Measurements from ENCODE around the gene KY.
"Not testable (repeated sequence)": the region's sequence is repeated elsewhere in the genome, so short reads cannot be mapped to it uniquely, and the experiment has no call there.

KY gene

GRCh38 chr3:134597390-134597970 lies 53.3 kb downstream of the KY start:
- no peak for DNase-seq
- intact Hi-C loops (cut with DNase I; ENCODE audit: low total_unique reads), result no loop called here
- Histone ChIP-seq H3K36me3 (no peaks in the 10 kb centered on the region), H3K27ac (no peak overlapping the region), H3K4me1 (peaks cover 0 to 10% (median 5%) of the 10 kb centered on the region in 4 donors), H3K9me3 (no peaks in the 10 kb centered on the region), H3K27me3 (no peaks in the 10 kb centered on the region), H3K4me3 (no peak overlapping the region)
- no peak for TF ChIP-seq CTCF (IDR thresholded peaks at IDR 0.05)

DNA sequence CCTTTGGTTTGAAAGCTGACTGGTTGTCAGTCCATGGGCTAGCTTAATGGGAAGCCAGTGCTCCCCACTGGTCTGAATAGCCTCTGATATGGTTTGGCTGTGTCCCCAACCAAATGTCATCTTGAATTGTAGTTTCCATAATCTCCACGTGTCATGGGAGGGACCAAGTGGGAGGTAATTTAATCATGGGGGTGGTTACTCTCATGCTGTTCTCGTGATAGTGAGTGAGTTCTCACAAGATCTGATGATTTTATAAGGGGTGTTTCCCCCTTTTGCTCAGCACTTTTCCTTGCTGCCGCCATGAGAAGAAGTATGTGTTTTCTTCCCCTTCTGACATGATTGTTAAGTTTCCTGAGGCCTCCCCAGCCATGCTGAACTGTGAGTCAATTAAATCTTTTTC lies 55.8 kb downstream of the KY start:
- H3K27ac ChIP-seq; H3K27me3 ChIP-seq; H3K36me3 ChIP-seq; intact Hi-C loops (cut with DNase I; ENCODE audit: low total_unique reads); H3K4me1 ChIP-seq; H3K4me3 ChIP-seq; DNase-seq; H3K9me3 ChIP-seq: not testable (repeated sequence)

DNA sequence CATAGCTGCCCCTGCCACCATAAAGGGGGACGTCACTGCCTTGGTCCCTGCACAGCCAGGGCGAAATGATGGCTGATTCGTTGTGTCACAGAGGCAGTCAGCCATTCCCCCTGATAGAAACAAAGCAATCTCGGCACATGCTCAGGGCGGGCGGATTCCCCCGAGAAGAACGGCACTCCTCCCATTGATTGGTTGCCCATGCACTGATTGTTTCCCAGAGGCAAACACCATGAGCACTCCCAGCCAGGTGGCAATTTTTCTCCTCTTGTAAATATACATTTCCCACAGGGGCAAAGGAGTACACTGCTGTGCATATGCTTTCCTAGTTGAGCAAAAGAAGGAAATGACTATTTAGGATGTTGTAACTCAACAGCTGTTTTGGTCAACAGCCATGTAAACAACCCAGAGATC lies 56.5 kb downstream of the KY start:
- no peak for TF ChIP-seq CTCF (IDR thresholded peaks at IDR 0.05)
- Histone ChIP-seq H3K4me3 (no peak overlapping the region), H3K27me3 (no peaks in the 10 kb centered on the region), H3K4me1 (no peaks in the 10 kb centered on the region), H3K9me3 (no peaks in the 10 kb centered on the region), H3K27ac (no peak overlapping the region), H3K36me3 (no peaks in the 10 kb centered on the region)
- DNase-seq, result no peak
- intact Hi-C loops (cut with DNase I; ENCODE audit: low total_unique reads), result no loop called here

DNA sequence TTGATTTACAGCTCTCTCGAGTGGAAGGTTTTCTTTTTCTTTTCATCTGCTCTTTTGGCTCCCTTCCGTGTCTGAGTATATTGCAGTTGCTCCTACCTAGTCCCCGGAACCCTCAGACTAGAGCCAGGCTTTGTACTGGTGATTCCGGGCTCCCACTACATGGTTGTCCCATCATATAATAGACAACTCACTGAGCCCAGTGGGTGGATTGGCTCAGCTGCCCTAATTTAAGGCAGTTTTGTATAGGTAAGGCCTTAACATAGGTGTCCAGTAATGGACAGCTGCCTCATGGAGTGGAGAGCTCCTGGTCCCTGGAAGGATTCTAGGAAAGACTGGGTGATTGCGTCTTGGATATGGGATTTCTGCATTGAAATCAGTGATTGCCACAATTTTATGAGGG lies 58.0 kb downstream of the KY start:
- Histone ChIP-seq H3K27ac (no peak overlapping the region), H3K4me3 (no peak overlapping the region), H3K27me3 (no peaks in the 10 kb centered on the region), H3K9me3 (no peaks in the 10 kb centered on the region), H3K36me3 (no peaks in the 10 kb centered on the region), H3K4me1 (no peaks in the 10 kb centered on the region)
- TF ChIP-seq CTCF (IDR thresholded peaks at IDR 0.05), result no peak
- DNase-seq, result no peak
- intact Hi-C loops (cut with DNase I; ENCODE audit: low total_unique reads), result no loop called here

DNA sequence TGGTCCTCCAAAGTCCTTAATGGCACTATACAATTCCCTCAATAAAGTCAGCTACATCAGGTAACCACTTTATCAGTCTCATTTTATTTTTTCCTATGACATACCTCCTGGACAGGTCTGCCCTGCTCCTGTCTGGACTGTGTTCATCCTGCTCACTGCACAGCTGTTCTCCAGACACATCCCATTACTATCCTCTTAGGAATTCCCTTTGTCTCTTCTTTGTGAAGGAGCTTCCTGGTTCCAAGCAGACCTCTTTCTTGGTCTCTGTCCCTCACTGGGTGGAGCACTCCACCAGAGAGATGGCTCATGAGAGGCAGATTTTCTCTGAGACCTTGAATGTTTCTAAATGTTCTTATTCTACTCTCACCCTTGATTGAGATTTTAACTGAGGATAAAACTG lies 60.1 kb downstream of the KY start:
- intact Hi-C loops (cut with DNase I; ENCODE audit: low total_unique reads), result no loop called here
- Histone ChIP-seq H3K4me1 (no peaks in the 10 kb centered on the region), H3K36me3 (no peaks in the 10 kb centered on the region), H3K4me3 (no peak overlapping the region), H3K27ac (no peak overlapping the region), H3K27me3 (no peaks in the 10 kb centered on the region), H3K9me3 (no peaks in the 10 kb centered on the region)
- DNase-seq, result no peak
- no peak for TF ChIP-seq CTCF (IDR thresholded peaks at IDR 0.05)

DNA sequence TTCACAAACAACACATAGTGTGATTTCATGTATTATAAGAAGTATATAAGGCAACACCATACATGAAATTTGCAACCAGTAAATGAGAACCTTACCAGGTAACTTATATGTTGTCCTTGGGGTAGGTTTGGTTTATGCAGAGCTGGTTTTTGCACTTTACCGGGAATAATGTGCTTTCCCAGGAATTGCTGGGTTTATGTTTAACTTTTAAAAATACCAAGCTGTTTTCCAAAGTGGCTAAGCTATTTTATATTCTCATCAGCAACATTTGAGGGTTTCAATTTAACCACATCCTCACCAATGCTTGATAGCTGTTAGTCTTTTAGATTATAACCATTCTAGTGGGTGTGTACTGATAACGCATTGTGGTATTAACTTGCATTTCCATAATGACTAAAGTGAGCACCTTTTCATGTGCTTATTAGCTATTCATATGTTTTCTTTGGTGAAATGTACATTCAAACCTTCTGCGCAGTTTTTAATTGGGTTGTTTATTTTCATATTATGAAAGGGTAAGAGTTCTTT lies 71.6 kb downstream of the KY start:
- Histone ChIP-seq H3K27ac (no peak overlapping the region), H3K4me1 (no peaks in the 10 kb centered on the region), H3K9me3 (no peaks in the 10 kb centered on the region), H3K27me3 (no peaks in the 10 kb centered on the region), H3K4me3 (no peak overlapping the region), H3K36me3 (peaks cover 0 to 3% (median 0%) of the 10 kb centered on the region in 3 donors)
- intact Hi-C loops (cut with DNase I; ENCODE audit: low total_unique reads), result no loop called here
- no peak for DNase-seq
- TF ChIP-seq CTCF (IDR thresholded peaks at IDR 0.05), result no peak

Measured in tibial artery (tissue), 4 donors.